HuH-7 (cell line): ENCODE data around the gene MMEL1.
"Not testable (repeated sequence)": the region's sequence is repeated elsewhere in the genome, so short reads cannot be mapped to it uniquely, and the experiment has no call there.

ENCODE experiments used
- DNase-seq: peaks from one replicate; pipeline ENCODE4 v3.0.0; 2011; ENCODE audit warnings: low spot score

MMEL1 gene

GRCh38 chr1:2590233-2591141 is 42.3 kb downstream of the MMEL1 start:
- no peak for DNase-seq

- no peak for DNase-seq
Observed at GRCh38 chr1:2589431-2590232, 43.2 kb downstream of the MMEL1 start.

GRCh38 chr1:2588661-2589430 is 44.0 kb downstream of the MMEL1 start:
- DNase-seq = no peak

GRCh38 chr1:2587860-2588571 is 44.8 kb downstream of the MMEL1 start:
- no peak for DNase-seq

- DNase-seq = peak; percentile 44
Observed at GRCh38 chr1:2587071-2587859, 45.6 kb downstream of the MMEL1 start.

GRCh38 chr1:2586154-2587070 is 46.4 kb downstream of the MMEL1 start, which contains the start of gene PRXL2B:
PRXL2B (plus strand) TSS chr1:2586777; CDS start chr1:2586886, 109 bp downstream.
- peak; percentile 98 for DNase-seq

- peak; percentile 63 for DNase-seq
Observed at GRCh38 chr1:2585318-2586092, 47.3 kb downstream of the MMEL1 start.

GRCh38 chr1:2584686-2585317 is 48.0 kb downstream of the MMEL1 start:
- no peak for DNase-seq

- no peak for DNase-seq
Observed at GRCh38 chr1:2583871-2584351, 48.9 kb downstream of the MMEL1 start.

GRCh38 chr1:2583331-2583791 is 49.5 kb downstream of the MMEL1 start:
- DNase-seq = no peak

- DNase-seq = no peak
Observed at GRCh38 chr1:2582391-2582790, 50.4 kb downstream of the MMEL1 start.

GRCh38 chr1:2580691-2581090 is 52.1 kb downstream of the MMEL1 start:
- DNase-seq = no peak

- DNase-seq = no peak
Observed at GRCh38 chr1:2578758-2579118, 54.1 kb downstream of the MMEL1 start.

- not testable (repeated sequence) for DNase-seq
Observed at GRCh38 chr1:2577565-2578075, 55.2 kb downstream of the MMEL1 start.

- DNase-seq = no peak
Observed at GRCh38 chr1:2575801-2576663, 56.8 kb downstream of the MMEL1 start.

- no peak for DNase-seq
Observed at GRCh38 chr1:2574350-2574749, 58.5 kb downstream of the MMEL1 start.
